ENCODE data around the gene SLC25A45. TPM values are rescaled to one million over a fixed set of nuclear protein-coding genes. Genes with fewer than 3 reads are reported as not detected.

Gene SLC25A45
- polyA plus RNA-seq (ENCODE audit: insufficient read length), result 5.7 TPM

GRCh38 chr11:65382033-65382803 lies at the start of gene SLC25A45:
TSS of gene SLC25A45 (minus strand) at chr11:65382646. CDS start at chr11:65381951, 695 bp downstream.
- DNase-seq (ENCODE audit: low read depth), result no peak

- no peak for DNase-seq (ENCODE audit: low read depth)
Measured at GRCh38 chr11:65431451-65432099, 49.1 kb upstream of the SLC25A45 start.

GRCh38 chr11:65430406-65431217 lies 48.2 kb upstream of the SLC25A45 start:
- DNase-seq (ENCODE audit: low read depth), result no peak

- no peak for DNase-seq (ENCODE audit: low read depth)
Measured at GRCh38 chr11:65429724-65430405, 47.4 kb upstream of the SLC25A45 start.

GRCh38 chr11:65429068-65429681 lies 46.7 kb upstream of the SLC25A45 start:
- DNase-seq (ENCODE audit: low read depth), result no peak

- no peak for DNase-seq (ENCODE audit: low read depth)
Measured at GRCh38 chr11:65428578-65429067, 46.2 kb upstream of the SLC25A45 start.

- no peak for DNase-seq (ENCODE audit: low read depth)
Measured at GRCh38 chr11:65427691-65428577, 45.5 kb upstream of the SLC25A45 start.

GRCh38 chr11:65426839-65427690 lies 44.6 kb upstream of the SLC25A45 start:
- no peak for DNase-seq (ENCODE audit: low read depth)

- no peak for DNase-seq (ENCODE audit: low read depth)
Measured at GRCh38 chr11:65425971-65426838, 43.8 kb upstream of the SLC25A45 start.

GRCh38 chr11:65425105-65425970 lies 42.9 kb upstream of the SLC25A45 start:
- DNase-seq (ENCODE audit: low read depth), result no peak

- no peak for DNase-seq (ENCODE audit: low read depth)
Measured at GRCh38 chr11:65424205-65425104, 42.0 kb upstream of the SLC25A45 start.

- DNase-seq (ENCODE audit: low read depth), result no peak
Measured at GRCh38 chr11:65423516-65424204, 41.2 kb upstream of the SLC25A45 start.

- DNase-seq (ENCODE audit: low read depth), result no peak
Measured at GRCh38 chr11:65422633-65423515, 40.4 kb upstream of the SLC25A45 start, which contains the start of gene NEAT1. TSS of gene NEAT1 (plus strand) at chr11:65422798.

Measured in forelimb muscle (tissue), 1 donor.